NCI-H345 treated with DMSO at 0.1 percent for 48 hours (cell line): ENCODE data around the gene MRE11.

Experiments used
- DNase-seq: peaks from one replicate; lab custom pipeline; 2025; ENCODE audit not compliant: unreplicated experiment; lab: John Stamatoyannopoulos, UW

Gene MRE11

DNA sequence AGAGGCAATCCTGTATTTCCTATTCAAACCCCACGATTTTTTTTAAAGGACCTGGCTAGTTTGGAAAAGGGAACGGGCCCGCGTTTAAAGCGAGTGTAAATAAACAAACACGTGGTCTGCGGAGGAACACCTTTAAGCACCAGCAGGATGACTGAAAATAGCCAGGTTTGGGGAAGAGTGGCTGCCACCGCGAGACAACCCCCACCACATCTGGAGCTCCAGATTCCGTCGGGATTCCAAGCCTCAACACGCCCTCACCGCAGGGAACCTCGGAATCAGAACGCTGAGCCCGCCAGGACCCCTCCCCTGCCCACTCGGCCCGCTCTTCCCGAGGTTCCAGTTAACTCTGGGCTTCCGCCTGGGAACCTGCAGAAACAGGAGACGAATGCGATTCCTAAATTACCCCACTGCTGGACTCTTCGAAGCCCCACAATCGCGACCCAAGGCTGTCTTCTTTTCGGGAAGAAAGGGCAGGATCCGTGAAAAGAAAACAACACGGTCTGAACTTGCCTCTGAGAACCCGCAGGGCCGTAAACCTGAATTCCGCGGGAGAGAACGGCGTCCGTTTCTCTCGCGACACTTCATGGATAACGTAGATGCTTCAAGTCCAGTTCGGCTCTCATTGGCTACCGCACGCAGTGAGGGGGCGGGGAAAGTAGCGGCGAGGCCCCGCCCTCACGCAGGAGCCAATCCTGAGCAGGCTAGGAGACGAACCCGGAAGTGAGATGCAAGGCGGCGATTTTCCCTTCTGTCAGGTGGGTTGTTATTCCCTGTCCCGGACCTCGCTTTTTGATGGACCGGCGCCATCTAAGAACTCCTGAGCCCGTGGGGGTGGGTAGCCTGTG, at the start of gene MRE11, which contains the start of gene ANKRD49:
MRE11 (minus strand) TSS at position 564 of the 845 bp plus-strand sequence. CDS start 1,043 bp downstream, outside the sequence.
ANKRD49 (plus strand) TSS at position 704 of the 845 bp plus-strand sequence. CDS start 2,710 bp downstream, outside the sequence.
- peak; percentile 93 for DNase-seq

- no peak for DNase-seq
These were observed 45.8 kb upstream of the MRE11 start for GRCh38 chr11:94539420-94539819.

GRCh38 chr11:94537031-94537600, 43.5 kb upstream of the MRE11 start:
- no peak for DNase-seq

DNA sequence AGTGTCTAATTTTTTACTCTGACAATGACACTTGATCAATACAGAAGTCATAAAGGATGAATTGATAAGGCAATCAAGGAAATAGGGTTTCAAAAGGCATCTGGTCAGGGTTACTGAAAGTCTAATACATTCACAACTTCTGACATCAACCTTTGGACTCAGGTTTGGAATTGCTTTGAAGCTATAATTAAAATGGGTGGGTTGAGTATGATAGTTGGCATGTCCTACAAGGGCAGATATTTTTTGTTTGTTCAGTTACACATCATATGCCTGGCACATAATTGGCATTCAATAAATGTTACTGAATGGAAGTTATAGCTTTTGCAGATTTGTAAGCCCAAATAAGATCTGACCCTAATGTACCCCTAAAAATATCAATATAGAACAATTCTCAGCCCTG, 42.7 kb upstream of the MRE11 start:
- DNase-seq, result no peak

- no peak for DNase-seq
These were observed 40.3 kb upstream of the MRE11 start for GRCh38 chr11:94533696-94534630.

- no peak for DNase-seq
These were observed 39.6 kb upstream of the MRE11 start for GRCh38 chr11:94533206-94533605.

- DNase-seq, result no peak
These were observed 38.6 kb upstream of the MRE11 start for GRCh38 chr11:94532211-94532610.

- DNase-seq, result no peak
These were observed 34.9 kb upstream of the MRE11 start for GRCh38 chr11:94528551-94528950.

DNA sequence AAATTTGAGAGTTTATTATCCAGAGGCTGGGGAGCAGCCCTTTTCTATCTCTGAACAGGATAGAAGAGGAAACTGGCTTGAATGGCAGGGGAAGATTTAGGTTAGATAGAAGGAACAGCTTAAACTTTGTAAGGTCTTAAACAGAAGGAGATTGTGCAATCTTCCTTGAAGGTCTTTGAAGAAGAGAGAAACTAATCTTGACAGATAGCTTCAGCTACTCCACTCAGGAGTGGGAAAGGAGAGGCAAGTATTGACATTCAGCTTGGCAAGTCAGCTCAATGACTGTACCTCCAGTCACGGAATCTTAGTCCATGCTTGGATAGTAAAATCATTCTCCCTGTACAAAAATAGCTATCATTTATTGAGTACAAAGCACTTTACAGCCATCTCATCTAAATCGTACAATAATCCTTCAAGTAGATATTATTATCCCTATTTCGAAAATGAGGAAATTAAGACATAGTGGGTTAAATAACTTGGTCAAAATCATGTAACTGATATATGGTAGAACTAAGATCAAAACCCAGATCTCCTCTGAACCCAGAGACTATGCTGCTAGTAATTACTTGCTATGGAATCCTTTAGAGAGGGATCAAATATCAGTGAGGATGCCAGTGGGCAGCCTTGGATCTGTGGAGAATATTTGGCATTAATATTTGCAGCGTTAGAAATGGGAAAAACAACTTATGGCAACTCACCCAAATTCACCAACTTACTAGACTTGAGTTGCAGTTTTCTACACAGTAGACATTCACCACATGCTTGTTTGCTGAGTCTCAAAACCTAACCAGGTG, 33.2 kb upstream of the MRE11 start:
- no peak for DNase-seq

DNA sequence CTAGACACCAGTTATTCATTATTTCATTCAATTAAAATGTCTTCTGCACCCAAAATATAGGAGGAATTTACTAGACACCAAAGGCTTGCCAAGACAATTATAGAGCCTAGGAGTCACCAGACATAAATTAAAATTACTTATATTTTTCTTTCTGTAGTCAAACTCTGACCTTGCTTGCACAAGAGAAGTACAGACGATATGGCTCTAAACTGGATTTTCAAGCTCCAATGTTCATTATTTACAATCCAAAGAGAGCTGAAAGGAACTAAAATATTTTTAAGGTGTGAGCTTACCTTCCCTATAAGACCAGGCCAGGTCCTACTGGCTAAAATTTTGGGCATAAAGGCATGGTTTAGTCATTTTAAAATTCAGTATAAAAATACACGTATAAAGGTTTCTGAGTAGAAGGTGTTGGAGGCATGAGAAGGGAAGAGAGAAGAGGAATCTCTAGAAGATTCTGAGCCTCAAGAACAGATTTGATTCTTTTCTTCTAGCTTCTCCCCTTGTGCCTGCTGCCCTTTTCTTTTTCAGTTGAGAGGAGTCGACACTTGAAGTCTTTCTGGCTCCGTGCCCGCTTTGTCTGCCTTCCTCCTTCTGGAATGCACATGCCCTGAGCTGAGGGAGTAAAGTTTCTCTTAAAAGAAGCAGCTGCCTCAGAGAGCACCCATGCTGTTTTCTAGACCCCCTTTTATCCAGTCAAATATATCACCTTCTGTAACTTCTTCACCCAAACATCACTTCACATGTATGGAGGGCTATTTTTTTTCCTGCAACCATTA, 32.1 kb upstream of the MRE11 start:
- DNase-seq, result no peak

DNA sequence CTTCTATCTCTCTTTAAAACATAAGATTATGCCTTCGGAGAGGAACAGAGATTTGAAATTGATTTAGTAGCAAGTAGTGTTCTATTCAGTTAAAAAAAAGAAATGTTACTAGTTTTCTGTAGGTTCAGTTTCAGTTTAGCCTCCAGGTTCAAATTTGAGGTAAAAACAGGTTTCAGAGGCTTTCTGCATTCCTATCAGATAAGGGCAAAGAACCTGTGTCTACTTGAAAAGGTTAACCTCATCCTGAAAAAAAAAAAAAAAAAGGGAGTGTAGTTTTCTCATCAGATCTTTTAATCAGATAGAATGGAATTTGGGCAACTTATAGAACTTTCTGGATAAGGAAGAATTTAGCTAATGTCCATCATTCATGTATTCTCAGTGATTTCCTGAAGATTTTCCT, 30.7 kb upstream of the MRE11 start:
- no peak for DNase-seq

DNA sequence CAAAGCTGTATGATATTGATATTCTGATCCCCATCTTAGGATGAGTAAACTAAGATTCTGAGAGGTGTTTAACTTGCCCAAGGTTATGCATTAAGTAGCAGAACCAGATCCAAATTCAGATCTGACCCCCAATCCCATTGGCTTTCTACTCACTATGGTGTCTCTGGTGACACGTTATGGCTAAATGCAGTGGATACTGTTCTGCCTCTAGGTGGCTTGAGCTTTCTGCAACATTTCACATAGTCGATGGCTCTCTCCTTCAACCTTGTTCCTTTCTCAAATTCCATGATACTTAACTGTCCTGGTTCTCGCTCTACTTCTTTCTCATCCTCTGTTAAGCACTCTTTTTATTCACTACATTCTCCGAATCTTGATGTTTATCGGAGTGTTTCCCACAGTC, 28.0 kb upstream of the MRE11 start:
- no peak for DNase-seq

- peak; percentile 14 for DNase-seq
These were observed 25.9 kb upstream of the MRE11 start for GRCh38 chr11:94519478-94520084.

- DNase-seq, result no peak
These were observed 24.7 kb upstream of the MRE11 start for GRCh38 chr11:94518300-94518699.

GRCh38 chr11:94516725-94517124, 23.1 kb upstream of the MRE11 start:
- no peak for DNase-seq

- no peak for DNase-seq
These were observed 21.8 kb upstream of the MRE11 start for GRCh38 chr11:94515398-94515797.

- peak; percentile 27 for DNase-seq
These were observed 19.4 kb upstream of the MRE11 start for GRCh38 chr11:94513091-94513490.

GRCh38 chr11:94511932-94512781, 18.5 kb upstream of the MRE11 start, which contains the start of gene C11orf97:
C11orf97 (plus strand) TSS chr11:94512461; CDS start chr11:94512529, 68 bp downstream.
- peak; percentile 37 for DNase-seq
